A673 (cell line): ENCODE results near the gene PAX4. TPM values are rescaled to one million over a fixed set of nuclear protein-coding genes. Genes with fewer than 3 reads are reported as not detected.
"Not testable (repeated sequence)": the region's sequence is repeated elsewhere in the genome, so short reads cannot be mapped to it uniquely, and the experiment has no call there.

Experiments
- BruUV-seq: library from RNA; stranded (reverse); fragments of 400-500 nt; replicated peaks from 2 replicates; lab custom pipeline; 2021; lab: Mats Ljungman, UMichigan
- CTCF ChIA-PET: fragments of 300-600 bp; sonication (Branson Sonifier 250); formaldehyde crosslinking; loops from one replicate; lab custom pipeline; 2022; ENCODE audit warnings: antibody characterized with exemption; lab: Charles Lee
- POLR2A ChIA-PET: fragments of 300-600 bp; sonication (Branson Sonifier 250); formaldehyde crosslinking; loops from one replicate; lab custom pipeline; 2022; ENCODE audit warnings: antibody characterized with exemption; ENCODE audit not compliant: low non-redundant PET; lab: Charles Lee
- DNase-seq: peaks from one replicate; pipeline ENCODE4 v3.0.0-alpha.2; 2015; ENCODE audit warnings: low spot score
- H3K27ac ChIP-seq: fragments of 200-600 bp; sonication (generic); 2 replicates; pipeline ENCODE4 v1.5.1; 2016; ENCODE audit warnings: mixed run types, low read depth, mild to moderate bottlenecking, mixed read lengths, antibody characterized with exemption, low read length; ENCODE audit not compliant: poor library complexity, severe bottlenecking
- H3K27me3 ChIP-seq: fragments of 200-600 bp; sonication (generic); replicated peaks from 2 replicates; pipeline ENCODE4 v1.6.1; 2017; ENCODE audit warnings: mixed run types, low read depth, mild to moderate bottlenecking, mixed read lengths, antibody characterized with exemption, low read length; ENCODE audit not compliant: insufficient read depth, poor library complexity
- H3K36me3 ChIP-seq: fragments of 200-600 bp; sonication (generic); 2 replicates; pipeline ENCODE4 v1.6.1; 2016; ENCODE audit warnings: mixed run types, mild to moderate bottlenecking, mixed read lengths, antibody characterized with exemption, low read length; ENCODE audit not compliant: insufficient read depth, poor library complexity, severe bottlenecking
- H3K4me1 ChIP-seq: fragments of 200-600 bp; sonication (generic); 2 replicates; pipeline ENCODE4 v1.6.1; 2017; ENCODE audit warnings: mixed run types, mild to moderate bottlenecking, mixed read lengths, antibody characterized with exemption, low read length; ENCODE audit not compliant: insufficient read depth, poor library complexity, severe bottlenecking
- H3K4me3 ChIP-seq: fragments of 200-600 bp; sonication (generic); 2 replicates; pipeline ENCODE4 v1.5.1; 2016; ENCODE audit warnings: low read depth, mixed run types, mild to moderate bottlenecking, mixed read lengths, low read length; ENCODE audit not compliant: poor library complexity, severe bottlenecking
- H3K9me3 ChIP-seq: fragments of 200-600 bp; sonication (generic); 2 replicates; pipeline ENCODE4 v1.6.1; 2016; ENCODE audit warnings: mixed run types, low read depth, mild to moderate bottlenecking, mixed read lengths, antibody characterized with exemption, low read length; ENCODE audit not compliant: poor library complexity, severe bottlenecking
- CTCF ChIP-seq: fragments of 300-800, 200-600 bp; sonication (generic); conservative IDR thresholded peaks from 2 replicates; pipeline ENCODE4 v1.5.1; 2017; ENCODE audit warnings: low read depth, mild to moderate bottlenecking, antibody characterized with exemption, low read length, moderate library complexity, mixed read lengths
- EZH2 ChIP-seq: fragments of 200-600 bp; sonication (generic); IDR thresholded peaks from 2 replicates; pipeline ENCODE4 v1.6.1; 2017; ENCODE audit warnings: borderline replicate concordance, low read depth, mild to moderate bottlenecking, mixed read lengths, antibody characterized with exemption, low read length; ENCODE audit not compliant: poor library complexity, severe bottlenecking
- intact Hi-C: fragments of 100-400 bp; cut with micrococcal nuclease; formaldehyde crosslinking; loops from one replicate; pipeline ENCODE4 v1.10.0; 2022; ENCODE audit not compliant: unreplicated experiment
- total RNA-seq: library from RNA; stranded (reverse); gene quantifications from 2 replicates; pipeline ENCODE4 v1.2.3, GENCODE V29; 2021

PAX4 gene
- total RNA-seq, 1 experiment from 2014 or later, result not detected

GRCh38 chr7:127578711-127579275 lies 39.1 kb downstream of the PAX4 start:
- no peak overlapping the region for H3K4me3 ChIP-seq
- no peak for DNase-seq
- no peaks in the 10 kb centered on the region for H3K9me3 ChIP-seq
- ChIA-PET POLR2A (no interaction called here), CTCF (no interaction called here)
- peaks cover 8% of the 10 kb centered on the region for H3K36me3 ChIP-seq
- BruUV-seq, result no TSS peak
- H3K4me1 ChIP-seq, result no peaks in the 10 kb centered on the region
- no peaks in the 10 kb centered on the region for H3K27me3 ChIP-seq
- TF ChIP-seq EZH2, result no peak
- no peak for TF ChIP-seq CTCF
- intact Hi-C loops, result no loop called here
- H3K27ac ChIP-seq, result no peak overlapping the region

- Histone ChIP-seq H3K9me3 (no peaks in the 10 kb centered on the region), H3K27me3 (no peaks in the 10 kb centered on the region), H3K4me1 (no peaks in the 10 kb centered on the region), H3K36me3 (peaks cover 8% of the 10 kb centered on the region), H3K27ac (no peak overlapping the region), H3K4me3 (no peak overlapping the region)
- TF ChIP-seq EZH2 (no peak), CTCF (peak; percentile 23; the same call in 1 of the 2 replicates)
- intact Hi-C loops, result no loop called here
- CTCF ChIA-PET, result no interaction called here
- no TSS peak for BruUV-seq
- no peak for DNase-seq
- POLR2A ChIA-PET, result no interaction called here
Measured at GRCh38 chr7:127578036-127578684, 39.8 kb downstream of the PAX4 start.

GRCh38 chr7:127571741-127572505 lies 46.0 kb downstream of the PAX4 start:
- TF ChIP-seq EZH2 (no peak), CTCF (no peak)
- POLR2A ChIA-PET, result no interaction called here
- H3K27me3 ChIP-seq, result no peaks in the 10 kb centered on the region
- no peak overlapping the region for H3K27ac ChIP-seq
- no peak for DNase-seq
- intact Hi-C loops, result no loop called here
- H3K4me3 ChIP-seq, result no peak overlapping the region
- CTCF ChIA-PET, result no interaction called here
- H3K4me1 ChIP-seq, result no peaks in the 10 kb centered on the region
- H3K36me3 ChIP-seq, result no peaks in the 10 kb centered on the region
- BruUV-seq, result no TSS peak
- no peaks in the 10 kb centered on the region for H3K9me3 ChIP-seq

GRCh38 chr7:127568034-127568433 lies 49.9 kb downstream of the PAX4 start:
- POLR2A ChIA-PET, H3K27me3 ChIP-seq, H3K27ac ChIP-seq, H3K4me1 ChIP-seq, intact Hi-C loops, BruUV-seq, CTCF ChIA-PET, H3K9me3 ChIP-seq, DNase-seq, H3K36me3 ChIP-seq, H3K4me3 ChIP-seq: not testable (repeated sequence)
